ENCODE measurements around the gene JARID2. TPM values are rescaled to one million over a fixed set of nuclear protein-coding genes. Genes with fewer than 3 reads are reported as not detected.

JARID2 gene
- polyA plus RNA-seq, 1 of the 3 experiments (the other 2 are of a cell fraction): 3.4 TPM

DNA sequence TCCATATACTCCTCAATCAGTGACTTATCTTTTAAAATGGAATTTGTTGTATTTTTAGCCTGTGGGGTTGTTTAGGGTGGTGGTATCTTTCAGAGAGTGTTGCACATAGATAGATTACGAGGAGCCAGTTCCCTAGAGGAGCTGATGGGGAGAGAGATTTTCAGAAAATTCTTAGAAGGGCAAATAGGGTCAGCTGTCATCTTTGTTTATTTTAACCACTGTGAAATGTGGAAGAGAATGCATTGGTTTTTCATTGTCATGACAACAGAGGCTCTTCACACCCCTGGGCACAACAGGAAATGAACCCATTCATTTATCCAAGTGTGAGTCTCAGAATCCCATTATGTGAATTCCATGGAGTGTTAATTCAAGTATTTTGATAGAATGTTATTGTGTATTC is 188.4 kb downstream of the JARID2 start (continued):
- TF ChIP-seq, protein P1, sequence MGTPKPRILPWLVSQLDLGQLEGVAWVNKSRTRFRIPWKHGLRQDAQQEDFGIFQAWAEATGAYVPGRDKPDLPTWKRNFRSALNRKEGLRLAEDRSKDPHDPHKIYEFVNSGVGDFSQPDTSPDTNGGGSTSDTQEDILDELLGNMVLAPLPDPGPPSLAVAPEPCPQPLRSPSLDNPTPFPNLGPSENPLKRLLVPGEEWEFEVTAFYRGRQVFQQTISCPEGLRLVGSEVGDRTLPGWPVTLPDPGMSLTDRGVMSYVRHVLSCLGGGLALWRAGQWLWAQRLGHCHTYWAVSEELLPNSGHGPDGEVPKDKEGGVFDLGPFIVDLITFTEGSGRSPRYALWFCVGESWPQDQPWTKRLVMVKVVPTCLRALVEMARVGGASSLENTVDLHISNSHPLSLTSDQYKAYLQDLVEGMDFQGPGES (IDR thresholded peaks at IDR 0.05; ENCODE audit: low read depth, low read length): no peak
- TF ChIP-seq TAF1 (IDR thresholded peaks at IDR 0.05; ENCODE audit: borderline replicate concordance, low read depth, low read length) (no peak), YY1 (IDR thresholded peaks at IDR 0.05; ENCODE audit: low read depth) (no peak), ELF1 (IDR thresholded peaks at IDR 0.05) (no peak), RAD21 (IDR thresholded peaks at IDR 0.05; ENCODE audit: low read length) (no peak)
- TF ChIP-seq, protein P2, sequence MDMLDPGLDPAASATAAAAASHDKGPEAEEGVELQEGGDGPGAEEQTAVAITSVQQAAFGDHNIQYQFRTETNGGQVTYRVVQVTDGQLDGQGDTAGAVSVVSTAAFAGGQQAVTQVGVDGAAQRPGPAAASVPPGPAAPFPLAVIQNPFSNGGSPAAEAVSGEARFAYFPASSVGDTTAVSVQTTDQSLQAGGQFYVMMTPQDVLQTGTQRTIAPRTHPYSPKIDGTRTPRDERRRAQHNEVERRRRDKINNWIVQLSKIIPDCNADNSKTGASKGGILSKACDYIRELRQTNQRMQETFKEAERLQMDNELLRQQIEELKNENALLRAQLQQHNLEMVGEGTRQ (IDR thresholded peaks at IDR 0.05; ENCODE audit: borderline replicate concordance, low read depth, low read length): no peak
- TF ChIP-seq, protein P3, sequence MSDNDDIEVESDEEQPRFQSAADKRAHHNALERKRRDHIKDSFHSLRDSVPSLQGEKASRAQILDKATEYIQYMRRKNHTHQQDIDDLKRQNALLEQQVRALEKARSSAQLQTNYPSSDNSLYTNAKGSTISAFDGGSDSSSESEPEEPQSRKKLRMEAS (IDR thresholded peaks at IDR 0.05; ENCODE audit: low read depth): no peak

DNA sequence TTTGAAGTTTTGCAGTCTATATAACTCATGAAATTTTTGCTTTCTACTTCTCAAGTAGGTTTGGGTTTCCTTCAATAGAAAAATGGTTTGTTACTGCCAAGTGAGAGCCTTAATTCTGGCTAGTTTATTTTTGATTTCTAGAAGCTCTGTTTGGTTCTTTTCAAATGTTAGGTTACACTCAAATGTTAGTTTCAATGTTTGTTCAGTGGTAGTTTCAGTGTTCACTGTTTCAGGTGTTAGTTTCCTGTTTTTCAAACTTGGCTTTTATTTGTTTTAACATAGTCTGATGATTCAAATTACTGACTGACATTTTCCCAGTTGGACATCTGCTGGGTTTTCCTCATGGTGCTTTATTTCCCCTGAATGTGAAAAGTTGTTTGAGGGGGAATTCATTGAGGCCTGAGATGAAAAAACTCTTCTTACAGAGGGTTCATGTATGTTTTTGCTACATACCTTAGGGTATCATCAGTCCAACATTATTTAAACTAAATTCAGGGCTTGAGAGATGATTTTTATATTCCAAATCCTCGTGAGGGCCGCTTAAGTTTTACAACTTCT is 189.0 kb downstream of the JARID2 start:
- H3K27me3 ChIP-seq (ENCODE audit: insufficient read depth): no peaks in the 10 kb centered on the region
- no peak overlapping the region for H3K4me3 ChIP-seq (ENCODE audit: low read depth in 2 of 2, low read length in 1 of 2)
- TF ChIP-seq, protein P3 (IDR thresholded peaks at IDR 0.05; ENCODE audit: low read depth): no peak
- TF ChIP-seq ELF1 (IDR thresholded peaks at IDR 0.05): no peak
- no peak overlapping the region for H3K27ac ChIP-seq (ENCODE audit: low read depth in 2 of 2, low read length in 1 of 2)
- no peak overlapping the region for H3K9ac ChIP-seq
- ChIA-PET POLR2A (no interaction called here), CTCF (interaction anchor here (0.8 to 5.6 kb wide), 3 partner anchors 8 to 45 kb away, joined by 3 to 34 read pairs (median 5); no protein-coding TSS in a partner anchor)
- no peaks in the 10 kb centered on the region; the same call in 1 of the 2 replicates for H3K79me2 ChIP-seq (ENCODE audit: insufficient read depth)
- peaks cover 19 to 31% of the 10 kb centered on the region in 2 experiments for H3K4me1 ChIP-seq (ENCODE audit: control insufficient read depth in 1 of 2, insufficient read depth in 2 of 2, low read depth in 1 of 2, low read length in 1 of 2)
- DNase-seq: no peak
- 97% methylated on average over 2 of the region's 2 CpGs for WGBS (ENCODE audit: low lambda C conversion rate)
- H3K36me3 ChIP-seq (replicated peaks in 1 of 2; ENCODE audit: control insufficient read depth in 1 of 2, insufficient read depth in 2 of 2, low read length in 1 of 2): no peaks in the 10 kb centered on the region
- H3F3A ChIP-seq (replicated peaks; ENCODE audit: insufficient read depth): no peaks in the 10 kb centered on the region
- 0 out of 2 replicates have a peak, but pooled peaks cover 5% of the 10 kb centered on the region for H3K9me3 ChIP-seq
- H3K9me2 ChIP-seq: no peaks in the 10 kb centered on the region
- peaks cover 3% of the 10 kb centered on the region; the same call in 1 of the 2 replicates for H4K20me1 ChIP-seq (ENCODE audit: insufficient read depth)
- H3K4me2 ChIP-seq: no peak overlapping the region
- no peak overlapping the region for H2AFZ ChIP-seq (ENCODE audit: low read depth)

DNA sequence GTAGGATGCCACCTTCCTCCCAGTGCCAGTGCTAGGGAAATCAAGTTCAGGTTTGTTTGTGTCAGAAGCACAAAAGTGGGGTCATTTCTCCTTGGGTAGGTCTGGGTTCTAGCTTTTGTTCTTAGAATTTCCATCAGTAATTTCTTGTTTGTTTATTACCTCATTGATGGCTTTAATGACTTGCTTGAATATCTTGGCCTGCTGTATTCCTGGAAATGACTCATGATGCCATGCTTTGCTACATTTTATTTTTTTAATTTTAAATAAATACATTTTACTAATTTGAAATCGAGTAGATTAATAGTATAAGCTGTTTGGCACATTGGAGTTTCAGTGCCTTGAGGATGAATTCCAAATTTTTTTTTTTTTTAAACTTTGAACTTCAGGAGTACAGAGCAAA is 189.6 kb downstream of the JARID2 start:
- 71% methylated on average over 1 of the region's 1 CpG for WGBS (ENCODE audit: low lambda C conversion rate)
- Histone ChIP-seq H3K4me1 (ENCODE audit: control insufficient read depth in 1 of 2, insufficient read depth in 2 of 2, low read depth in 1 of 2, low read length in 1 of 2) (peaks cover 17 to 33% of the 10 kb centered on the region in 2 experiments), H3K27me3 (ENCODE audit: insufficient read depth) (no peaks in the 10 kb centered on the region), H2AFZ (ENCODE audit: low read depth) (no peak overlapping the region), H3K9ac (no peak overlapping the region), H3K79me2 (ENCODE audit: insufficient read depth) (no peaks in the 10 kb centered on the region; the same call in 1 of the 2 replicates), H3F3A (replicated peaks; ENCODE audit: insufficient read depth) (no peaks in the 10 kb centered on the region), H3K9me2 (no peaks in the 10 kb centered on the region), H3K27ac (ENCODE audit: low read depth in 2 of 2, low read length in 1 of 2) (no peak overlapping the region), H3K36me3 (replicated peaks in 1 of 2; ENCODE audit: control insufficient read depth in 1 of 2, insufficient read depth in 2 of 2, low read length in 1 of 2) (no peaks in the 10 kb centered on the region), H4K20me1 (ENCODE audit: insufficient read depth) (peaks cover 3% of the 10 kb centered on the region; the same call in 1 of the 2 replicates), H3K9me3 (0 out of 2 replicates have a peak, but pooled peaks cover 5% of the 10 kb centered on the region), H3K4me3 (ENCODE audit: low read depth in 2 of 2, low read length in 1 of 2) (no peak overlapping the region), H3K4me2 (no peak overlapping the region)
- TF ChIP-seq YY1 (IDR thresholded peaks at IDR 0.05; ENCODE audit: low read depth): no peak
- no peak for TF ChIP-seq MEF2A (IDR thresholded peaks at IDR 0.05; ENCODE audit: borderline replicate concordance, low read depth)
- TF ChIP-seq, protein P1 (IDR thresholded peaks at IDR 0.05; ENCODE audit: low read depth, low read length): no peak
- TF ChIP-seq, protein P4, sequence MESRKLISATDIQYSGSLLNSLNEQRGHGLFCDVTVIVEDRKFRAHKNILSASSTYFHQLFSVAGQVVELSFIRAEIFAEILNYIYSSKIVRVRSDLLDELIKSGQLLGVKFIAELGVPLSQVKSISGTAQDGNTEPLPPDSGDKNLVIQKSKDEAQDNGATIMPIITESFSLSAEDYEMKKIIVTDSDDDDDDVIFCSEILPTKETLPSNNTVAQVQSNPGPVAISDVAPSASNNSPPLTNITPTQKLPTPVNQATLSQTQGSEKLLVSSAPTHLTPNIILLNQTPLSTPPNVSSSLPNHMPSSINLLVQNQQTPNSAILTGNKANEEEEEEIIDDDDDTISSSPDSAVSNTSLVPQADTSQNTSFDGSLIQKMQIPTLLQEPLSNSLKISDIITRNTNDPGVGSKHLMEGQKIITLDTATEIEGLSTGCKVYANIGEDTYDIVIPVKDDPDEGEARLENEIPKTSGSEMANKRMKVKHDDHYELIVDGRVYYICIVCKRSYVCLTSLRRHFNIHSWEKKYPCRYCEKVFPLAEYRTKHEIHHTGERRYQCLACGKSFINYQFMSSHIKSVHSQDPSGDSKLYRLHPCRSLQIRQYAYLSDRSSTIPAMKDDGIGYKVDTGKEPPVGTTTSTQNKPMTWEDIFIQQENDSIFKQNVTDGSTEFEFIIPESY (IDR thresholded peaks at IDR 0.05; ENCODE audit: borderline replicate concordance, low read depth): no peak
- TF ChIP-seq GATA2 (CRISPR knock-in tag; IDR thresholded peaks at IDR 0.05): no peak
- no peak for TF ChIP-seq RCOR1 (IDR thresholded peaks at IDR 0.05; ENCODE audit: low read length)
- no peak for TF ChIP-seq TAF1 (IDR thresholded peaks at IDR 0.05; ENCODE audit: borderline replicate concordance, low read depth, low read length)
- no peak for TF ChIP-seq GABPA (IDR thresholded peaks at IDR 0.05; ENCODE audit: low read depth)
- ChIA-PET POLR2A (interaction anchor here (0.5 kb wide), 1 partner anchor 28 kb away, joined by 5 read pairs; no protein-coding TSS in a partner anchor), CTCF (interaction anchor here (0.8 to 5.6 kb wide), 3 partner anchors 7 to 45 kb away, joined by 3 to 34 read pairs (median 5); no protein-coding TSS in a partner anchor)
- DNase-seq: no peak

Measured in SK-N-SH (cell line).